ENCODE results near the gene DHPS.

DNA sequence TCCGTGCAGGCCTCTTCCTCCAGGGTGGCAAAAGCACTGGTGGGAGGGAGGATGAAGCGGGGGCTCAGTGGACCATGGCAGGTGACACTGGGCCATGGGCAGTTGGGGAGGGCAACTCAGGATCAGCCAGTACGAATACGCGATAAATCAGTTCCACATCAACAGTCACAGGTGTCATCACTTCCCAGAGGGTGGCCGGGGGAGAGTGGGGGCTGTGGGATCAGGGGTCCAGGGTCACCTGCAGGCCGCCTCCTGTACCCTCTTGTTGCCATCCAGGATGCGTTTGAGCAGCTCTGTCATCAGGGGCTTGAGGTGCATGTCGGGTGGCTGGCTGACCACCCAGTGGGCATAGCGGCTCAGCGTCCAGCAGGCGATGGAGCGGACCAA is 24.6 kb upstream of the DHPS start:
- TF ChIP-seq CTCF (IDR thresholded peaks at IDR 0.05): no peak
- TF ChIP-seq POLR2A (IDR thresholded peaks at IDR 0.05): no peak
